GM12892 (cell line): Measurements from ENCODE around the gene HAUS6.

Experiments used
- POLR2A ChIP-seq: IDR thresholded peaks from 2 replicates; pipeline ENCODE4 v1.6.1; 2011; ENCODE audit warnings: low read depth, low read length, control low read depth
- POLR2AphosphoS5 ChIP-seq: IDR thresholded peaks from 2 replicates; pipeline ENCODE4 v1.6.1; 2011; ENCODE audit warnings: low read depth, low read length, control low read depth
- TAF1 ChIP-seq: IDR thresholded peaks from 2 replicates; pipeline ENCODE4 v1.6.1; 2011; ENCODE audit warnings: low read depth, mild to moderate bottlenecking, control low read depth, low read length, borderline replicate concordance

- TF ChIP-seq POLR2A (no peak), TAF1 (no peak), POLR2AphosphoS5 (no peak)
These were observed 34.6 kb upstream of the HAUS6 start for GRCh38 chr9:19137282-19137681.
